Activated CD4-positive, alpha-beta T cell treated with anti-CD3 and anti-CD28 coated beads, Interleukin-2, amount 50 U/mL, for 24 hours (primary cell): Measurements from ENCODE around the gene RET.
"Not testable (repeated sequence)": the region's sequence is repeated elsewhere in the genome, so short reads cannot be mapped to it uniquely, and the experiment has no call there.

Source experiments
- DNase-seq, 2 donors: peaks; one replicate each; pipeline ENCODE4 v3.0.0-alpha.2; 2020; ENCODE audit warnings: low read depth in 1 of 2, low spot score in 1 of 2

RET gene

DNA sequence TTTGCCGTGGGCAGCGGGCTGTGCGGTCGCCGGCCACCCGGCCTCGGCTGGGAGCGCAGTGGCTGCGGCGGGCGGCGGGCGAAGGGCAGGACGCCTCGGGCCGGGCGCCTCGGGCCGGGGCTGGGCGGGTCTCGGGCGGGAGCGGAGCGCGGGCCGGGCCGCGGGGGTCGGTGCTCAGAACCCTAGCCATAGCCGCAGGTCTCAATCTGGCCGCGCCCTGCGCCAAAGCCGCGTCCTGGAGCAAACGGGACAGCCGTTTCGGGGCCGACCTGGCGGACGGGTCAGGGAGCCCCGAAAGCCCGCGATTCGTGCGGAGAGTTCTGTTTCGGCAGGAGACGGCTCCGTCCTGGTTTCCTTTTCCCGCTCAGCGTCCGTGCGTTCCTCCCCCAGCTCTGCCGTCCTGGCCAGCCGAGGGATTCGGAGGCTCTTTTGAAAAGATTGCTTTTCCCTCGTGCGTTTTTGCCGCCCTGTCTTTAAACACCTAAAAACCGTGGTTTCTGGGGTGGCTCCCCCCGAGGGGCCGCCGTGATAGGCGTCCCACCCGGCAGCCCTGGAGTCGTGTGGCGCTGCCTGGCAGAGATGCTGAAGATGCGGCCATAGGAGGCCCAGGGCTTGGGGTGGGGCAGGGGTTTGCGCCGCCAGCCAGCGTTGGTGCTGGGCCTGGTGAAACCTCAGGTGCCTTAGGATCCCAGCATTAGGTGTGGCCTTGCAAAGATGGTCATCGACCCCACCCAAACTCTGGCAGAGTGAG, 727 bp downstream of the RET start:
- no peak for DNase-seq

DNA sequence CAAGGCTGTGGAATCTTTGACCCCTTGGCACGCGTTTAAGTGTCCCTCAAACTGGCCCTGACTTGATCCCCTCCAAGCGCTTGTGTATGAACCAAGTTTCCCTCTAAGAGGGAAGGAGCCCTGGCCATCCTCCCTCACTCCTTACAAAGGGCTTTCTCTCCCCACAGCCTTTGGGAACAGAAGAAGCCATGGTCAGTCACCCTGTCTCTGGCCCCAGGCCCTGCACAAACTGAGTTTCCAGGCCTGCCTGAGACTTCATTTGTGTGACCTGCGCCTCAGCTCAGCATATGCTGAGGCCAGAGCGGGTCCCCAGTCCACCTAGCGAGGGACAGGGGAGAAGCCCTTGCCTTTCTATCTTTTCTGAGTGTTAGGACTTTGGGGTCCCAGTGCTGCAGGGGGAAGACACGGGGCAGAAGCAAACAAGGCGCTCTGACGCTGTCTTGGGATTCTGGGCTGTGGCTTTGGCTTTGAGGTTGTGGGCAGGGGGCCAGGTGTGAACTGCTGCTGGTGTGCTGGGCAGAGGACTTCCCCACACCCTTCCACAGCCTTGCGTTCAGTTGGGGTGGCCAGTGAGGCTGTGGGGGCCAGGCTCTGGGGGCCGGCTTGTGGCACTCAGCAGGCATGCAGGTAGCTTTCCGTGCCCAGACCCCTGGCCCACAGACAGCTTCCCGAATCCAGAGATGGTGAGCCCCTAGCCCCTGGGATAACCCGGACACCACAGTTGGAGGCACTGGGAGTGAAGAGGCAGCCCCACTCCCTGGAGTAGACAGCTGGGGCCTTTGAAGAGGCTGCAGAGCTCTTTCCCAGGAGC, 1.5 kb downstream of the RET start:
- DNase-seq: no peak

DNA sequence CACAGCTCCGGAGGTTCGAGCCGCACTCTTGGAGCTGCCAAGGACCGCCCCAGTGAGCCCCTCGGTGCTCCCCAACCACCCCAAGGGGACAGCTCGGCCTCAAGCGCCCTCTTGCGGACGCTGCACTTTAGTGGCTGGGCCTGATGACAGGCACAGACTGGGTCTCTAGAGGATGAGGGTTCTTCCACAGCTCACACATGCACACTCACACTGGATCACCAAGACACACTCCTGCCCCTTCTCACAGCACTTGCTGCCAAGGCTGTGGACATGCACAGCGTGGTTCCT, 2.1 kb downstream of the RET start:
- DNase-seq: no peak

DNA sequence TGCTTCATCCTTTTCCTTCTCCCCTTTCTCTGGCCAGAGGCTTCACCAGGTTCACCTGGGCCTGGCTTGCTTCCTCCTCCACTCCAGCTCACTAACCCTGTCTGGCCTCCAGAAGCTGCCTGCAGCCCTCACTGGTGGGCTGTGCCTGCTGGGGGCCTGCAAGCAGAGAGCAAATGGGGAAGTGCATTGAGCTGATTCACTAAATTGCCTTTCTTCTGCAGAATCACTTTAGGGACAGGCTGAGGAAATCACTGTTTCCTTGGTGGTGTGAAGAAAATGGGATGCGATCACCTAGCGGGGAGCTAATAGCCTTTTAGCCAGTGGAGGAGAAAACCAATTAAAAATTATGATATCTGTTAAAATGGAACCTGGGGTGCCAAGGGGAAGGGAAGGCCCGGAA, 3.0 kb downstream of the RET start:
- DNase-seq: no peak

DNA sequence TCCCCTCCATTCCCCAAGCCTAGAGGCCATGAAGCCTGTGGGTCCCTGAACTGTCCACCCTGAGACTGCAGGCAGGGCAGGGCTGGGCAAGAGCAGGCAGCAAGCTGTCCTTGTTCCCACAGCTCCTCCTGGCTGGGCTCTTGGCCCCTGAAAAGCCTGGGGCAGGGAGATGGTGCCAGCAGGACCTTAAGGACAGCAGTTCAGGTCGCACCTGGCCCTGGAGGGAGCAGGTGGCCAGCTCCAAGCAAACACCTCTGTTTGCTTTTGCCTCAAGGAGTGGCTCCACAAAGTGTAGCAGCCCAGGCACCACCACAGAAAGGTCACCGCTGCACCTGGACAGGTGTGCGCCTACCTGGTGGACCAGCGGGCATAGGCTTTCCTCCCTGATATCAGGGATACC, 5.2 kb downstream of the RET start:
- DNase-seq: no peak

DNA sequence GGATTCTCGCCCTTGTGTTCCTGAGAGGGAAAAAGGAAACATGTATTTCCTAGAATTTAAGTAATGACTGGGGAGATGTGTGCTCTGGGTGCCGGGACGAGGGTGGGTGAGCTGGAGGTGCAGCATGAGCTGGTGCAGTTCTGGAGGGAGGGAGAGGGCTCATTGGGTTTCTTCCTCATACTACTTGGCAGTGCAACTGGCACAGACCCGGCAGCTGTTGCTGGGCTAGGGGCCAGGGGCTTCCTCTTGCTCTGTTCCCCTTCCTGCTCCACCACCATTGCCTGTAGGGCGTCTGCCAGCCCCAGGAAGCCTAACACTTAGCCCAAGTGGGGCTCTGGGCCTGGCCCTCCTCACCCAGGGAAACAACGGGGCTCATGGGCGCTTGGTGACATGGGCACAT, 5.9 kb downstream of the RET start:
- no peak for DNase-seq

DNA sequence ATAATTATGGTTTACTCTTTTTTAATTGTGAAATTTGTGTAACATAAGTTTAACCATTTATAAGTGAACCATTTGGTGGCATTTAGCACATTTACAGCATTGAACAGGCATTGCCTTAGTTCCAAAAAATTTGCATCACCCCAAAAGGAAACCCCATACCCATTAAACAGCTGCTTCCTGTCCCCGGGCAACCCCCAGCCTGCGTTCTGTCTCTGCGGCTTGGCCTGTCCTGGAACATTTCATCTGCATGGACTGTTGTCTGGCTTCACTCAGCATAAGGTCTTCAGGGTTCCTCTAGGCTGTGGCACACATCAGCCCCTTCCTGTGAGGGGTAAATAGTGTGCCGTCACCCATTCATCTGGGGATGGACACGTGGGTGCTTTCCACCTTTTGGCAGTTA, 6.9 kb downstream of the RET start:
- no peak for DNase-seq

DNA sequence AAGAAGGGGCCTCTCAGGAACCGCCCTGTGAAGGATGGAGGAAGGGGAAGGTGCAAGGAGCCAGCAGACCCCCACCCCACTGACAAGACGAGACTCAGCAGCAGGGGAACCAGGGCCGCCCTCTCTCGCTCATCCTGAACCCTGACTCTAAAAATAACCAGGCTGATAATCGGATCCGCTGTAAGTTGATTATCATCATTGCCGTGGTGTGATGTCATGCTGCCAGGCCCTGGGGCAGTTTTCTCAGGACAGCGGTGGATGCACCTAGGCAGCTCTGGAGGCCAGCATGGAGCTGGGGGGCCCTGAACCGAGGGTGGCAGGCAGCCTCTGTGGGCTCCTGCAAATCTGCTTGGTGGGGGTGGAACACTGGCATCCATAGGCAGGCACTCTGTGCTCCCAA, 7.9 kb downstream of the RET start:
- no peak for DNase-seq

DNA sequence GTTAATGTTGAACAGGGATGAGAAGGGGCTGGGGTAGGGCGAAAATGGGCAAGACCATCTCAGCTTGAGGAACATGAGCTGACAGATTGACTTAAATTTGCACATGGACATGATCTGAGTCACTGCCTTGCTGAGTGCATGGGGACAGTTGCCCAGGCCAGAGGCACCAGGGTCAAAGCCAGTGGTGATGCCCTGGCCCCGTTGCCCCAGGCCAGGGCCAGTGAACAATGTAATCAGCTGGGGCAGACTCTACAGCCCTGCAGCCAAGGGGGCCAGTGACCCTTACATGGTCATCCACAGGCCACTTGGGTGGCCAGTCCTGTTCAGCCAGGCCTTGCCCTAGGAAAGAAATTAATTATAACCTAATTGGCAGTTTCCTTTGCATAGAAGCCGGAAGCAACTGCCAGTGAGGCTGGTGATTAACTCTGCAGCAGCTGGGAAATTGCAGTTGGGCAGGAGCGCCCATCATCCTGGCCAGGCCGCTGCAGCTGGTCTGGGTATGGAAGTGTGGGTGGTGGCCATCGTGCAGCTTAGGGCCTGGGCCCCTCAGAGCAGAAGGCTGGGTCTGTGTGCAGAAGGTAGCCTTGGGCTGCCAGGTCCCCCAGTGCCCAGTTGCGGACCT, 9.6 kb downstream of the RET start:
- no peak for DNase-seq

DNA sequence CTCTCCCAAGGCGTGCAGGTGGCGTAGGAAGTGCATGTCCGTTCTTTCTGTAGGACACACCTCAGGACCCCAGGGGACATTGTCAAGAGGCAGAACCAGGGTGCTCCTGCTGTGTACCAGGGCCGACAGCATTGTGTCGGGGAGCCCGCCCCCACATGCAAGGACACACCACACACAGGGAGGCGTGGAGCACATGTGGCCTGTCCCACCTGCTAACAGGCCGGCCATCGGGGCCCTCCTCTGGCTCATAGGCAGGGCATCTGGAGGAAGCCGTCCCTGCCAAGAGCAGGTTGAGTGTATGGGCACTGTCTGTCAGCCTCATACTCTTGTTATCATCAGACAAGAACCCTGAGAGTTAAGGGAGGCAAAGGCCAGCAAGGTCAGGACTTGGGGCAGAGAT, 12.7 kb downstream of the RET start:
- DNase-seq: no peak

DNA sequence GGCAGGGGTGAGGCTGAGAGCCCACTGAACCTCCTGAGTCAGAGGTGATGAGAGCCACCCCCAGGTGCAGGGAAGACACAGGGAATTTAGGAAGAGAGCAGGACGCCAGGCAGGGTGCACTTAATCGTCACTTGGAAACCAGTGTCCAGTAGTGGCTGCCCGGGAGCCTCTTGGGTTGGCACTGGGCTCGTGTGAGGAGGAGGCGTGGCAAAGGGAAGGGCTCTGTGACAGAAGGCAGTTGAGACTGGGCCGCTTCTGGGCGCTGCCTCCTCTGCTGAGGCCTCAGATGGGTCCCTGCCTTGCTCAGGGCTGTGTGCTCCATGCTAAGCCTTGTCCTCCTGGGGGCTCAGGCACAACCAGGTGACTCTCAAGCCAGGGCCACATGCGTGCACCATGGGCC, 13.3 kb downstream of the RET start:
- DNase-seq: no peak

DNA sequence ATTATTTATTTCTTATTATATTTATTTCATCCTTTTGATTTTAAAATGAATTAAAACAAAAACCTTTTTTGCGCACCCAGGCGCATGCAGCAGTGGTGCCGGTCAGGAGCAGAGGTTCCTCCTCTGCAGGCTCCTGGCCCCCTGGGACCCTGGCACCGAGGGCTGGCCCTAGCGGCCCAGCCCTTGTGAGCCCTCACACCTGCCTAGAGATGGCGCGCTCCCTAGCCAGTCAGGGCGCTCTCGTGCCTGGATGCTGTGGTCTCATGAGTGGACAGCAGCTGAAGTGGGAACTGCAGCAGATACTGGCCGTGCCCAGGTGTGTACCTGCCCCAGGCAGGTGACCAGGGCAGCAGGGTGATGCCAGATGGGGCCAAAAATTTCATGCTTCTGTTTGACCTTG, 13.8 kb downstream of the RET start:
- no peak for DNase-seq

DNA sequence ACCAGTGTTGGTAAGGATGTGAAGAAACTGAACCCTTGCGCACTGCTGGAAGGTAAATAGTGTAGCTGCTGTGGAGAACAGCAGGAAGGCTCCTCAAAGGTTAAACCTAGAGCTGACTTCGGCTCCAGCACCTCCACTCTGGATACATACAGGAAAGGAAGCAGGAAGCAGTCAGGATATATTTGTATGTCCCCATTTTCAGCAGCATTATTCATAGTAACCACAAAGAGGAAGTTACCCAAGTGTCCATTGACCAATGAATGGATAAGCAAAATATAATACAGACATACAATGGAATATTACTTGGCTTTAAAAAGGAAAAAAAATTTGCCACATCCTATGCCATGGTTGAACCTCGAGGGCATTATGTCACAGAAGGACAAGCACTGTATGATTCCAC, 15.0 kb downstream of the RET start:
- DNase-seq: no peak

DNA sequence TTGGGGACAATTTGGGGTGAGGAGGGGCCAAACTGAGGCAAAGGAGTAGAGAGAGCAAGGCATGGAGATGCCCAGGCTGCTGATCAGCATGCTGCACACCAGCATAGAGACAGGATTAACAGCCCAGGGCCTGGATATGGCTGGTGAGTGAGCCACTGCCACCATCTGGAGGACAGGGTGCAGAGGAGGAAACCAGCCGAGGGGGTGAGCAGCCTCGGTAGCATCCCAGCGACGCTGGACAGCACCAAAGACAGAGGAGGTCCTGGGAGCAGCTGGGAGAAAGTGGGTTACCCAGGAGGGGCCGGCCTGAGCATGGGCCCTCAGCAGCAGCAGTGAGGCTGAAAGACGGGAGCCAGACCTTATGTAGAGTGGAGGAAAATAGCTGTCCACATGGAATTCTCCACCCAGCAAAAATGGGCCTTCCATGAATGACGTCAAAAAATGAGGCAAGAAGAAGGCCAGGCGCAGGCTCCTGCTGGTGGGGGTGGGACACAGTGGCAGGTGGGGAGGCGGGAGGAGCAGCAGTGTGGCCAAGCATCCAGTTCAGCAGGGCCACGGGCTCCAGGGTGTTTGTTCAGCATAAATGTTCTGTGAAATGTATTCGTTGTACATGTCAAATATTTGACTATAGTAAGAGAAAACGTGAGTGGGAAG, 16.7 kb downstream of the RET start:
- DNase-seq: no peak

DNA sequence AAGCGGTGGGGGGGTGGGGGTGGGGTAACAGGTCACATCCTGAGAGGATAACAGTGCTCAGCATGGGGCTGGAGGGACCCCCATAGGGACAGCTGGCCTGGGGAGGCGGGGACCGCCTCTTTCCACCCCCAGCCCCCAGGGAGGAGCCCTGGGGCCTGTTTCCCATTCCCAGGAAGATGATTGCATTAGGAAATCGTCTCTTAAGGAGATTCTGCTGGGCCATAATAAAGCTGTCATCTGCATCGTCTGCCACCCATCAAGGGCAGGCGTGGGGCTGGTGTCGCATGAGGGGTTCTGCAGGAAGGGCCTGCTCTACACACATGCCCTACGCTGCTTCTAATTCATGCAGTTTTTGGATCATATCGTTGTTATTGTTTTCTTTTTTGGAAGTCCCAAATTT, 17.2 kb downstream of the RET start:
- DNase-seq: no peak

DNA sequence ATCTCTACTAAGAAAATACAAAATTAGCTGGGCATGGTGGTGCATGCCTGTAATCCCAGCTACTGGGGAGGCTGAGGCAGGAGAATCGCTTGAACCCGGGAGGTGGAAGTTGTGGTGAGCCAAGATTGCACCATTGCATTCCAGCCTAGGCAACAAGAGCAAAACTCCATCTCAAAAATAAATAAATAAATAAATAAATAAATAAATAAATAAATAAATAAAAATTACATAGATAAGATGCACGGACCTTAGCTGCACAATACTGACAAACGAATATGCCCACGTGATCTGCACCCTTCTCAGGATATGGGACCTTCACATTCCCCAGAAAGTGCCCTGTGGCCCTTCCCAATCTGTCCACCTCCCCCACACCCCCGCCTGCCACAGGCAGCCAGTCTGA, 22.5 kb downstream of the RET start:
- not testable (repeated sequence) for DNase-seq

DNA sequence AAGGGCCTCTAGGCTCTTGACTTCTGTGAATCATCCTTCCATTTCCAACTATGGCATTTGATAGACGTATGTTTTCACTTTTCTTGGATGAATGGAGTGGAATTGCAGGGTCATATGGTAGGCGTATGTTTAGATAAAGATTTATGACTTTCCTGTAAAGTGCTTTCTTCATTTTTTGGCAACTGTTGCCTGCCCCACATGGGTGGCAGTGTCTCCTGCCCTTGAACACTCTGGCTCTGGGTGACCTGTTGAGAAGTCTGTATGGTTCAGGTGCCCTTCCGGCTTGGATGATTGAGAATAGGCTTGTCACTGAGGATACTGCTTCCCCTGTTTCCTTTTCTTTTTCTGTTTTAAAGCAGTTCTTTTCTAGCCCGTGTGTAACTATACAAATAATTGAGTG, 23.1 kb downstream of the RET start:
- DNase-seq: no peak

DNA sequence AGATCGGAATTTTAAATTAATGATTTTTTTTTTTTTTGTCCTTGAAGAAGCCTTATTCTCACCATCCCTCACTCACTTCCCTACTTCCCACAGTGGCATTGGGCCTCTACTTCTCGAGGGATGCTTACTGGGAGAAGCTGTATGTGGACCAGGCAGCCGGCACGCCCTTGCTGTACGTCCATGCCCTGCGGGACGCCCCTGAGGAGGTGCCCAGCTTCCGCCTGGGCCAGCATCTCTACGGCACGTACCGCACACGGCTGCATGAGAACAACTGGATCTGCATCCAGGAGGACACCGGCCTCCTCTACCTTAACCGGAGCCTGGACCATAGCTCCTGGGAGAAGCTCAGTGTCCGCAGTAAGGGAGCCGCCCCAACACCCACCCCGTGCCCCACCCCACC, 23.5 kb downstream of the RET start:
- no peak for DNase-seq

DNA sequence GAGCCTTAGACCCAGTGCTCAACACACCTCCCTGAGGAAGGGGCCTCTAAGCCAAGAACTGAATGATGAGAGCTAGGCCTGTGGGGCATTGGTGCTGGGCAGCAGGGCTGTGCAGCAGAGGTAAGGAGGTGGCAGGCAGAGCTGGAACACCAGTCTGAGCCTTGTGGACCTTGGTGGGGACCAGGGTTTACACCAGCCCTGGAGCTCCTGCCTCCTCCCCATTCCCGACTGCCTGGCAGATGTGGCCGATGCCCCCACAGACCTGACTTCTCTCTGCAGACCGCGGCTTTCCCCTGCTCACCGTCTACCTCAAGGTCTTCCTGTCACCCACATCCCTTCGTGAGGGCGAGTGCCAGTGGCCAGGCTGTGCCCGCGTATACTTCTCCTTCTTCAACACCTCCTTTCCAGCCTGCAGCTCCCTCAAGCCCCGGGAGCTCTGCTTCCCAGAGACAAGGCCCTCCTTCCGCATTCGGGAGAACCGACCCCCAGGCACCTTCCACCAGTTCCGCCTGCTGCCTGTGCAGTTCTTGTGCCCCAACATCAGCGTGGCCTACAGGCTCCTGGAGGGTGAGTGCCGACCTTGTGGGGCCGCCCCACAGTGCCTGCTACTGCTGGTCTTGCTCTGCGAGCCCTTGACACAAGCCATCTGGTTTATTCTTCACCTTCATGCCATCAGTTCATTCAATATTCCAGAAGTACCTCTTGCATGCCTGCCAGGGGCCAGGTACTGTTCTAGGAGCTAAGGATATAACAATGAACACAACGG, 25.4 kb downstream of the RET start:
- DNase-seq: no peak

DNA sequence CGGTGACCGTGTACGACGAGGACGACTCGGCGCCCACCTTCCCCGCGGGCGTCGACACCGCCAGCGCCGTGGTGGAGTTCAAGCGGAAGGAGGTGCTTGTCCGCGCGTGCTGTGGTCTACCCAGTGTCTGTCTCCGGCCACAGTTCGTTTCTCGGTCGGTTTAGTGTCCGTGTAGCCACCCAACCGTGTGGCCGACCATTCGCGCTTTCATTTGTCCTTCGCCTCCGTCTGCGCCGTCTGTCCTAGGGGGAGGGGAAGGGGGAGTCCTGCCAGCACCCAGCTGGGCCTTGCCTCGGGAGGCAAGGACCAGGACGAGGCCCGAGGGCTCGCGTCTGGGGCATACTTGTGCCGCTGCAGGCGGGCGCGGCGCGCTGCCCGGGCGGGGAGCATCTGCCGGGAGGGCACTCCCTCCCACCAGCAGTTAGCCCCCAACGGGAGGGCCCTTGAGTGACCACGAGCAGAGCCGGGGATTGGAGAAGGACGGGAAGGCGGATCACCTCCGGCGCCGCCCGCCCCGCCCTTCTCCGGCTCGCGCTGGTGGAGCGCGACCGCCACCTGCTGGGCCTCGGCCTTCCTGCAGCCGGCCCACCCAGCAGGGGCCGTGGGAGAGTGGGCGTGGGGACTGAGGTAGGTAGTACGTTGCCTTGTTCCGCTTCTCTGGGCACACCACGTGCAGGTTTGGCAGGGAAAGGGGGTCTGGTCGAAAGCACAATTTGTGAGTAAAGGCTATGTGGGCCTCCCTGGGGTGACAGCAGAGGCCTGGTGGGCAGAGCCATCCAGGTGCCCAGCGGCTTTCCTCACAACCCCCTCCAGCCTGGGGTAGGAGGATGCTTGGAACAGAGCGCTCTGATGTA, 28.5 kb downstream of the RET start:
- peak; percentile 61 to 71 for DNase-seq

DNA sequence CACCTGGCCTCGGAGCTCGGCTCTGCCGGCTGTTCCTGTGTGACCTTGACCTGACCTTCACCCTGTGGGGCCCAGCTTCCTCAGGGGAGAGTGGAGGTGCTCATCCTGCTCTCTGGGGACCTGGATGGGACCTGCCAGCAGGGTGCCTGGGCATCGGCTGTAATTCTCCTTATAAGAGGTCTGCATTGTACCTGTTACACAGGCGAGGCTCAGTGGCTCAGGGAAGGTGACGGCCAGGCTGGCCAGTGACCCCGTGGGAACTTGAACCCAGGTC, 29.0 kb downstream of the RET start:
- DNase-seq: no peak
